H1 (cell line): Measurements from ENCODE around the gene IDH2. TPM values are rescaled to one million over a fixed set of nuclear protein-coding genes. Genes with fewer than 3 reads are reported as not detected.

Source experiments
- CTCF ChIA-PET: fragments of 300-600 bp; sonication (Branson Sonifier 250); formaldehyde crosslinking; loops from one replicate; lab custom pipeline; 2021; ENCODE audit not compliant: partially characterized antibody; lab: Charles Lee
- POLR2A ChIA-PET: fragments of 300-600 bp; sonication (Branson Sonifier 250); formaldehyde crosslinking; loops from one replicate; lab custom pipeline; 2021; ENCODE audit warnings: inconsistent platforms; ENCODE audit not compliant: partially characterized antibody; lab: Charles Lee
- DNase-seq, 2 experiments: peaks; one replicate each; pipeline versions ENCODE4 v3.0.0 to v3.0.0-alpha.2; 2010 to 2022; ENCODE audit warnings: low spot score in 2 of 2, low read depth in 1 of 2, mixed read lengths in 1 of 2
- FAIRE-seq: peaks from 2 replicates; lab custom pipeline; 2011; peaks lifted over from hg19 to GRCh38; lab: Jason Lieb, UNC
- H2AFZ ChIP-seq: 2 replicates; pipeline ENCODE4 v1.8.1; 2012; ENCODE audit warnings: low read length, inconsistent platforms
- H2AK5ac ChIP-seq: 2 replicates; pipeline ENCODE4 v1.6.1; 2013; ENCODE audit warnings: low read depth, low read length
- H2BK120ac ChIP-seq: replicated peaks from 2 replicates; pipeline ENCODE3; 2013; ENCODE audit warnings: low read depth, low read length, inconsistent platforms
- H2BK12ac ChIP-seq: 2 replicates; pipeline ENCODE4 v1.6.1; 2013; ENCODE audit warnings: low read depth, low read length
- H2BK15ac ChIP-seq: 2 replicates; pipeline ENCODE4 v1.6.1; 2013; ENCODE audit warnings: low read length
- H2BK20ac ChIP-seq: 2 replicates; pipeline ENCODE4 v1.6.1; 2013; ENCODE audit warnings: low read length
- H2BK5ac ChIP-seq: 2 replicates; pipeline ENCODE4 v1.6.1; 2013; ENCODE audit warnings: low read depth, low read length
- H3K14ac ChIP-seq: 2 replicates; pipeline ENCODE4 v1.6.1; 2013; ENCODE audit warnings: inconsistent platforms; ENCODE audit not compliant: insufficient read length
- H3K18ac ChIP-seq: 2 replicates; pipeline ENCODE4 v1.6.1; 2013; ENCODE audit warnings: low read length; ENCODE audit errors: extremely low read depth
- H3K23ac ChIP-seq: 2 replicates; pipeline ENCODE4 v1.6.1; 2013; ENCODE audit warnings: inconsistent platforms; ENCODE audit not compliant: insufficient read length
- H3K23me2 ChIP-seq: 2 replicates; pipeline ENCODE4 v1.6.1; 2013; ENCODE audit warnings: low read depth, low read length
- H3K27ac ChIP-seq: 2 replicates; pipeline ENCODE4 v1.6.1; 2011; ENCODE audit warnings: low read depth, low read length, inconsistent platforms
- H3K27me3 ChIP-seq, 4 experiments: replicated peaks in 1 of 4; 1 replicate in 1 of 4; 2 replicates in 3 of 4; pipeline versions ENCODE4 v1.6.1 to v1.8.1; 2011 to 2013; ENCODE audit warnings: low read length in 3 of 4, mild to moderate bottlenecking in 3 of 4, inconsistent platforms in 2 of 4, mixed read lengths in 2 of 4, moderate library complexity in 1 of 4; ENCODE audit not compliant: control insufficient read depth in 3 of 4, insufficient read depth in 3 of 4; ENCODE audit errors: extremely low read depth in 1 of 4
- H3K36me3 ChIP-seq, 4 experiments: 2 replicates each; pipeline versions ENCODE4 v1.6.1 to v1.8.1; 2011 to 2013; ENCODE audit warnings: mild to moderate bottlenecking in 4 of 4, low read length in 3 of 4, moderate library complexity in 2 of 4, control low read depth in 1 of 4, inconsistent platforms in 1 of 4; ENCODE audit not compliant: insufficient read depth in 4 of 4, control insufficient read depth in 2 of 4
- H3K4ac ChIP-seq: replicated peaks from 2 replicates; pipeline ENCODE3; 2013; ENCODE audit warnings: low read length, low read depth, mixed read lengths, inconsistent platforms; ENCODE audit not compliant: insufficient read length
- H3K4me1 ChIP-seq, 4 experiments: replicated peaks in 1 of 4; 1 replicate in 1 of 4; 2 replicates in 3 of 4; pipeline versions ENCODE4 v1.6.1 to v1.8.1; 2011 to 2013; ENCODE audit warnings: low read length in 3 of 4, inconsistent platforms in 2 of 4, mixed read lengths in 1 of 4; ENCODE audit not compliant: insufficient read depth in 4 of 4, control insufficient read depth in 3 of 4
- H3K4me2 ChIP-seq, 2 experiments: 2 replicates each; pipeline versions ENCODE4 v1.6.1 to v1.8.1; 2011 to 2013; ENCODE audit warnings: low read depth in 2 of 2, low read length in 2 of 2, control low read depth in 1 of 2, inconsistent platforms in 1 of 2, mild to moderate bottlenecking in 1 of 2; ENCODE audit not compliant: insufficient read depth in 1 of 2
- H3K4me3 ChIP-seq, 4 experiments: fragments of 200-600, 300-600 bp in 1 of 4; sonication (generic), shearing (Covaris generic), sonication (Bioruptor Twin) in 1 of 4; 2 replicates each; pipeline versions ENCODE4 v1.5.1 to v1.8.1; 2011 to 2016; ENCODE audit warnings: low read length in 4 of 4, low read depth in 3 of 4, control low read depth in 2 of 4, inconsistent platforms in 2 of 4, mild to moderate bottlenecking in 2 of 4, mixed read lengths in 1 of 4, moderate library complexity in 1 of 4; ENCODE audit not compliant: insufficient read depth in 2 of 4; ENCODE audit errors: extremely low read depth in 1 of 4
- H3K56ac ChIP-seq: replicated peaks from 2 replicates; pipeline ENCODE3; 2013; ENCODE audit warnings: low read depth, mild to moderate bottlenecking, mixed read lengths, low read length, inconsistent platforms; ENCODE audit not compliant: insufficient read length
- H3K79me1 ChIP-seq: 2 replicates; pipeline ENCODE4 v1.6.1; 2013; ENCODE audit warnings: low read depth, low read length, control low read depth
- H3K79me2 ChIP-seq, 2 experiments: 2 replicates each; pipeline versions ENCODE4 v1.6.1 to v1.8.1; 2012 to 2013; ENCODE audit warnings: low read length in 2 of 2, mild to moderate bottlenecking in 2 of 2, inconsistent platforms in 1 of 2; ENCODE audit not compliant: insufficient read depth in 2 of 2, control insufficient read depth in 1 of 2
- H3K9ac ChIP-seq, 4 experiments: replicated peaks in 1 of 4; 1 replicate in 1 of 4; 2 replicates in 3 of 4; pipeline versions ENCODE4 v1.6.1 to v1.8.1; 2011 to 2013; ENCODE audit warnings: low read depth in 3 of 4, low read length in 3 of 4, control low read depth in 2 of 4, mild to moderate bottlenecking in 2 of 4, moderate library complexity in 2 of 4, inconsistent platforms in 1 of 4; ENCODE audit errors: extremely low read depth in 1 of 4
- H3K9me3 ChIP-seq, 2 experiments: 2 replicates each; pipeline versions ENCODE4 v1.6.1 to v1.8.1; 2012 to 2013; ENCODE audit warnings: mild to moderate bottlenecking in 2 of 2, moderate library complexity in 2 of 2, control low read depth in 1 of 2, inconsistent platforms in 1 of 2, low read depth in 1 of 2, low read length in 1 of 2, mixed read lengths in 1 of 2; ENCODE audit not compliant: insufficient read depth in 2 of 2
- H4K20me1 ChIP-seq, 2 experiments: replicated peaks in 1 of 2; 2 replicates each; pipeline versions ENCODE3 to v1.8.1; 2011 to 2013; ENCODE audit warnings: inconsistent platforms in 2 of 2, low read length in 2 of 2, mild to moderate bottlenecking in 1 of 2; ENCODE audit not compliant: insufficient read depth in 2 of 2, control insufficient read depth in 1 of 2
- H4K5ac ChIP-seq: 2 replicates; pipeline ENCODE4 v1.6.1; 2013; ENCODE audit warnings: low read length, low read depth, mixed read lengths, inconsistent platforms; ENCODE audit not compliant: insufficient read length
- H4K8ac ChIP-seq: 2 replicates; pipeline ENCODE4 v1.8.0; 2013; ENCODE audit warnings: mild to moderate bottlenecking, moderate library complexity, low read length, inconsistent platforms; ENCODE audit not compliant: insufficient read depth; ENCODE audit errors: extremely low read depth
- H4K91ac ChIP-seq: replicated peaks from 2 replicates; pipeline ENCODE3; 2013; ENCODE audit warnings: low read length, mixed read lengths, inconsistent platforms; ENCODE audit not compliant: insufficient read length
- ASH2L ChIP-seq: fragments of 200-600, 300-600 bp; sonication (generic); IDR thresholded peaks from one replicate; pipeline ENCODE4 v1.7.1; 2017; ENCODE audit warnings: low read length
- RBBP5 ChIP-seq: IDR thresholded peaks from 2 replicates; pipeline ENCODE4 v1.7.1; 2012; ENCODE audit warnings: low read depth, mild to moderate bottlenecking, inconsistent platforms, low read length, moderate library complexity, borderline replicate concordance
- WGBS, 2 experiments: shearing (Covaris generic) in 1 of 2; methylation state at CpG; one replicate each; pipeline versions ENCODE4 v1.1.6 to v1.1.7; 2013 to 2015; ENCODE audit warnings: low lambda C conversion rate in 2 of 2, mixed read lengths in 2 of 2, inconsistent platforms in 1 of 2, low coverage in 1 of 2, missing lambda C conversion rate in 1 of 2; ENCODE audit not compliant: insufficient replicate concordance in 2 of 2, insufficient coverage in 1 of 2, insufficient read length in 1 of 2; ENCODE audit errors: extremely low coverage in 1 of 2, missing lambda C conversion rate in 1 of 2; 5-methylcytosine and 5-hydroxymethylcytosine counted together
- polyA plus RNA-seq, 7 experiments: library from polyadenylated mRNA; depleted of rRNA in 3 of 7; stranded (reverse) in 5 of 7; unstranded in 2 of 7; fragments of >200 nt in 5 of 7; fragments of 200-250 nt in 2 of 7; gene quantifications; 1 replicate in 5 of 7; 2 replicates in 1 of 7; 4 replicates in 1 of 7; pipeline versions ENCODE4 v1.2.1 to v1.2.3, GENCODE V29; 2011 to 2013; ENCODE audit warnings: missing spikeins in 2 of 7, mixed read lengths in 2 of 7
- total RNA-seq: library from RNA; stranded (reverse); fragmentation: NEBNext Ultra II Directional; extraction: Animal tissue kit (Norgen Biotek cat#: 25700); gene quantifications from 2 replicates; pipeline ENCODE4 v1.2.1, GENCODE V29; 2021

IDH2 gene
- total and polyA plus RNA-seq, 2 of the 8 experiments (the other 6 are each of a cell fraction or from before 2014, with no cell fraction given), result 64.2 to 84.6 TPM

GRCh38 chr15:90064911-90065681, 37.2 kb downstream of the IDH2 start:
- Histone ChIP-seq H3K56ac (no peak overlapping the region), H3K14ac (no peak overlapping the region), H3K79me1 (peaks cover 6% of the 10 kb centered on the region; the same call in 1 of the 2 replicates), H3K4me3 (no peak overlapping the region; a peak in 1 of 8 replicates), H3K9me3 (no peaks in the 10 kb centered on the region), H2AK5ac (peak overlapping the region; percentile 60; the same call in 1 of the 2 replicates), H3K23ac (no peak overlapping the region), H3K9ac (no peak overlapping the region), H2BK15ac (peak overlapping the region; percentile 75; the same call in 1 of the 2 replicates), H2BK20ac (no peak overlapping the region), H3K27me3 (no peaks in the 10 kb centered on the region), H4K8ac (no peak overlapping the region; the same call in 1 of the 2 replicates), H4K20me1 (no peaks in the 10 kb centered on the region), H2BK5ac (peak overlapping the region; percentile 80; the same call in 1 of the 2 replicates), H4K5ac (no peak overlapping the region), H2BK12ac (peak overlapping the region; percentile 94), H3K27ac (peak overlapping the region; percentile 29; the same call in 1 of the 2 replicates), H3K36me3 (peaks cover 0 to 9% (median 1%) of the 10 kb centered on the region in 4 experiments; a peak in 2 of 8 replicates), H3K4me2 (peak overlapping the region in 1 of 2 experiments; percentile 11; a peak in 1 of 4 replicates), H2AFZ (no peak overlapping the region), H3K79me2 (peaks cover 0 to 2% of the 10 kb centered on the region in 2 experiments; a peak in 2 of 4 replicates), H3K23me2 (no peaks in the 10 kb centered on the region), H3K18ac (peak overlapping the region; percentile 38; the same call in 1 of the 2 replicates), H3K4me1 (peaks cover 5 to 42% (median 34%) of the 10 kb centered on the region in 4 experiments), H4K91ac (peak overlapping the region; percentile 70), H2BK120ac (peak overlapping the region; percentile 3), H3K4ac (no peak overlapping the region)
- POLR2A ChIA-PET, result interaction anchor here (0.8 to 1.7 kb wide), 5 partner anchors 10 to 65 kb away, joined by 3 to 5 read pairs (median 4); no protein-coding TSS in a partner anchor
- FAIRE-seq (no peak), DNase-seq (no peak)
- 76% methylated on average over 29 of the region's 30 CpGs; no CpG with 5 or more reads in 1 of the 2 experiments for WGBS, 2 experiments
- CTCF ChIA-PET, result interaction anchor here (0.8 to 1.6 kb wide), 9 partner anchors 10 to 1822 kb away, joined by 3 to 6 read pairs (median 3); no protein-coding TSS in a partner anchor
- TF ChIP-seq RBBP5 (0 out of 2 replicates have a peak, but pooled peaks have one; percentile 48), ASH2L (peak; percentile 20)
